H1 (cell line): Measurements from ENCODE around the gene GNG13. TPM values are rescaled to one million over a fixed set of nuclear protein-coding genes. Genes with fewer than 3 reads are reported as not detected.

Experiments used
- CTCF ChIA-PET: fragments of 300-600 bp; sonication (Branson Sonifier 250); formaldehyde crosslinking; loops from one replicate; lab custom pipeline; 2021; ENCODE audit not compliant: partially characterized antibody; lab: Charles Lee
- POLR2A ChIA-PET: fragments of 300-600 bp; sonication (Branson Sonifier 250); formaldehyde crosslinking; loops from one replicate; lab custom pipeline; 2021; ENCODE audit warnings: inconsistent platforms; ENCODE audit not compliant: partially characterized antibody; lab: Charles Lee
- DNase-seq, 2 experiments: peaks; one replicate each; pipeline versions ENCODE4 v3.0.0 to v3.0.0-alpha.2; 2010 to 2022; ENCODE audit warnings: low spot score in 2 of 2, low read depth in 1 of 2, mixed read lengths in 1 of 2
- FAIRE-seq: peaks from 2 replicates; lab custom pipeline; 2011; peaks lifted over from hg19 to GRCh38; lab: Jason Lieb, UNC
- H2AFZ ChIP-seq: 2 replicates; pipeline ENCODE4 v1.8.1; 2012; ENCODE audit warnings: low read length, inconsistent platforms
- H2AK5ac ChIP-seq: 2 replicates; pipeline ENCODE4 v1.6.1; 2013; ENCODE audit warnings: low read depth, low read length
- H2BK120ac ChIP-seq: replicated peaks from 2 replicates; pipeline ENCODE3; 2013; ENCODE audit warnings: low read depth, low read length, inconsistent platforms
- H2BK12ac ChIP-seq: 2 replicates; pipeline ENCODE4 v1.6.1; 2013; ENCODE audit warnings: low read depth, low read length
- H2BK15ac ChIP-seq: 2 replicates; pipeline ENCODE4 v1.6.1; 2013; ENCODE audit warnings: low read length
- H2BK20ac ChIP-seq: 2 replicates; pipeline ENCODE4 v1.6.1; 2013; ENCODE audit warnings: low read length
- H2BK5ac ChIP-seq: 2 replicates; pipeline ENCODE4 v1.6.1; 2013; ENCODE audit warnings: low read depth, low read length
- H3K14ac ChIP-seq: 2 replicates; pipeline ENCODE4 v1.6.1; 2013; ENCODE audit warnings: inconsistent platforms; ENCODE audit not compliant: insufficient read length
- H3K18ac ChIP-seq: 2 replicates; pipeline ENCODE4 v1.6.1; 2013; ENCODE audit warnings: low read length; ENCODE audit errors: extremely low read depth
- H3K23ac ChIP-seq: 2 replicates; pipeline ENCODE4 v1.6.1; 2013; ENCODE audit warnings: inconsistent platforms; ENCODE audit not compliant: insufficient read length
- H3K23me2 ChIP-seq: 2 replicates; pipeline ENCODE4 v1.6.1; 2013; ENCODE audit warnings: low read depth, low read length
- H3K27ac ChIP-seq: 2 replicates; pipeline ENCODE4 v1.6.1; 2011; ENCODE audit warnings: low read depth, low read length, inconsistent platforms
- H3K27me3 ChIP-seq, 4 experiments: replicated peaks in 1 of 4; 1 replicate in 1 of 4; 2 replicates in 3 of 4; pipeline versions ENCODE4 v1.6.1 to v1.8.1; 2011 to 2013; ENCODE audit warnings: low read length in 3 of 4, mild to moderate bottlenecking in 3 of 4, inconsistent platforms in 2 of 4, mixed read lengths in 2 of 4, moderate library complexity in 1 of 4; ENCODE audit not compliant: control insufficient read depth in 3 of 4, insufficient read depth in 3 of 4; ENCODE audit errors: extremely low read depth in 1 of 4
- H3K36me3 ChIP-seq, 4 experiments: 2 replicates each; pipeline versions ENCODE4 v1.6.1 to v1.8.1; 2011 to 2013; ENCODE audit warnings: mild to moderate bottlenecking in 4 of 4, low read length in 3 of 4, moderate library complexity in 2 of 4, control low read depth in 1 of 4, inconsistent platforms in 1 of 4; ENCODE audit not compliant: insufficient read depth in 4 of 4, control insufficient read depth in 2 of 4
- H3K4ac ChIP-seq: replicated peaks from 2 replicates; pipeline ENCODE3; 2013; ENCODE audit warnings: low read length, low read depth, mixed read lengths, inconsistent platforms; ENCODE audit not compliant: insufficient read length
- H3K4me1 ChIP-seq, 4 experiments: replicated peaks in 1 of 4; 1 replicate in 1 of 4; 2 replicates in 3 of 4; pipeline versions ENCODE4 v1.6.1 to v1.8.1; 2011 to 2013; ENCODE audit warnings: low read length in 3 of 4, inconsistent platforms in 2 of 4, mixed read lengths in 1 of 4; ENCODE audit not compliant: insufficient read depth in 4 of 4, control insufficient read depth in 3 of 4
- H3K4me2 ChIP-seq, 2 experiments: 2 replicates each; pipeline versions ENCODE4 v1.6.1 to v1.8.1; 2011 to 2013; ENCODE audit warnings: low read depth in 2 of 2, low read length in 2 of 2, control low read depth in 1 of 2, inconsistent platforms in 1 of 2, mild to moderate bottlenecking in 1 of 2; ENCODE audit not compliant: insufficient read depth in 1 of 2
- H3K4me3 ChIP-seq, 4 experiments: fragments of 200-600, 300-600 bp in 1 of 4; sonication (generic), shearing (Covaris generic), sonication (Bioruptor Twin) in 1 of 4; 2 replicates each; pipeline versions ENCODE4 v1.5.1 to v1.8.1; 2011 to 2016; ENCODE audit warnings: low read length in 4 of 4, low read depth in 3 of 4, control low read depth in 2 of 4, inconsistent platforms in 2 of 4, mild to moderate bottlenecking in 2 of 4, mixed read lengths in 1 of 4, moderate library complexity in 1 of 4; ENCODE audit not compliant: insufficient read depth in 2 of 4; ENCODE audit errors: extremely low read depth in 1 of 4
- H3K56ac ChIP-seq: replicated peaks from 2 replicates; pipeline ENCODE3; 2013; ENCODE audit warnings: low read depth, mild to moderate bottlenecking, mixed read lengths, low read length, inconsistent platforms; ENCODE audit not compliant: insufficient read length
- H3K79me1 ChIP-seq: 2 replicates; pipeline ENCODE4 v1.6.1; 2013; ENCODE audit warnings: low read depth, low read length, control low read depth
- H3K79me2 ChIP-seq, 2 experiments: 2 replicates each; pipeline versions ENCODE4 v1.6.1 to v1.8.1; 2012 to 2013; ENCODE audit warnings: low read length in 2 of 2, mild to moderate bottlenecking in 2 of 2, inconsistent platforms in 1 of 2; ENCODE audit not compliant: insufficient read depth in 2 of 2, control insufficient read depth in 1 of 2
- H3K9ac ChIP-seq, 4 experiments: replicated peaks in 1 of 4; 1 replicate in 1 of 4; 2 replicates in 3 of 4; pipeline versions ENCODE4 v1.6.1 to v1.8.1; 2011 to 2013; ENCODE audit warnings: low read depth in 3 of 4, low read length in 3 of 4, control low read depth in 2 of 4, mild to moderate bottlenecking in 2 of 4, moderate library complexity in 2 of 4, inconsistent platforms in 1 of 4; ENCODE audit errors: extremely low read depth in 1 of 4
- H3K9me3 ChIP-seq, 2 experiments: 2 replicates each; pipeline versions ENCODE4 v1.6.1 to v1.8.1; 2012 to 2013; ENCODE audit warnings: mild to moderate bottlenecking in 2 of 2, moderate library complexity in 2 of 2, control low read depth in 1 of 2, inconsistent platforms in 1 of 2, low read depth in 1 of 2, low read length in 1 of 2, mixed read lengths in 1 of 2; ENCODE audit not compliant: insufficient read depth in 2 of 2
- H4K20me1 ChIP-seq, 2 experiments: replicated peaks in 1 of 2; 2 replicates each; pipeline versions ENCODE3 to v1.8.1; 2011 to 2013; ENCODE audit warnings: inconsistent platforms in 2 of 2, low read length in 2 of 2, mild to moderate bottlenecking in 1 of 2; ENCODE audit not compliant: insufficient read depth in 2 of 2, control insufficient read depth in 1 of 2
- H4K5ac ChIP-seq: 2 replicates; pipeline ENCODE4 v1.6.1; 2013; ENCODE audit warnings: low read length, low read depth, mixed read lengths, inconsistent platforms; ENCODE audit not compliant: insufficient read length
- H4K8ac ChIP-seq: 2 replicates; pipeline ENCODE4 v1.8.0; 2013; ENCODE audit warnings: mild to moderate bottlenecking, moderate library complexity, low read length, inconsistent platforms; ENCODE audit not compliant: insufficient read depth; ENCODE audit errors: extremely low read depth
- H4K91ac ChIP-seq: replicated peaks from 2 replicates; pipeline ENCODE3; 2013; ENCODE audit warnings: low read length, mixed read lengths, inconsistent platforms; ENCODE audit not compliant: insufficient read length
- WGBS, 2 experiments: shearing (Covaris generic) in 1 of 2; methylation state at CpG; one replicate each; pipeline versions ENCODE4 v1.1.6 to v1.1.7; 2013 to 2015; ENCODE audit warnings: low lambda C conversion rate in 2 of 2, mixed read lengths in 2 of 2, inconsistent platforms in 1 of 2, low coverage in 1 of 2, missing lambda C conversion rate in 1 of 2; ENCODE audit not compliant: insufficient replicate concordance in 2 of 2, insufficient coverage in 1 of 2, insufficient read length in 1 of 2; ENCODE audit errors: extremely low coverage in 1 of 2, missing lambda C conversion rate in 1 of 2; 5-methylcytosine and 5-hydroxymethylcytosine counted together
- polyA plus RNA-seq, 7 experiments: library from polyadenylated mRNA; depleted of rRNA in 3 of 7; stranded (reverse) in 5 of 7; unstranded in 2 of 7; fragments of >200 nt in 5 of 7; fragments of 200-250 nt in 2 of 7; gene quantifications; 1 replicate in 5 of 7; 2 replicates in 1 of 7; 4 replicates in 1 of 7; pipeline versions ENCODE4 v1.2.1 to v1.2.3, GENCODE V29; 2011 to 2013; ENCODE audit warnings: missing spikeins in 2 of 7, mixed read lengths in 2 of 7
- total RNA-seq: library from RNA; stranded (reverse); fragmentation: NEBNext Ultra II Directional; extraction: Animal tissue kit (Norgen Biotek cat#: 25700); gene quantifications from 2 replicates; pipeline ENCODE4 v1.2.1, GENCODE V29; 2021

GNG13 gene
- total and polyA plus RNA-seq, 2 of the 8 experiments (the other 6 are each of a cell fraction or from before 2014, with no cell fraction given): not detected

- H2BK15ac ChIP-seq: no peak overlapping the region
- 94% methylated on average over 31 of the region's 33 CpGs; no CpG with 5 or more reads in 1 of the 2 experiments for WGBS, 2 experiments
- POLR2A ChIA-PET: no interaction called here
- no peak overlapping the region for H4K5ac ChIP-seq
- H2BK5ac ChIP-seq: no peak overlapping the region
- H3K4me1 ChIP-seq: no peaks in the 10 kb centered on the region; a peak in 1 of 7 replicates
- FAIRE-seq (no peak), DNase-seq (no peak)
- H3K14ac ChIP-seq: no peak overlapping the region
- H2AFZ ChIP-seq: no peak overlapping the region
- H3K9me3 ChIP-seq: peaks cover 39 to 73% of the 10 kb centered on the region in 2 experiments
- H3K18ac ChIP-seq: no peak overlapping the region
- no peaks in the 10 kb centered on the region for H3K79me2 ChIP-seq
- no peak overlapping the region for H4K91ac ChIP-seq
- CTCF ChIA-PET: no interaction called here
- H2BK120ac ChIP-seq: no peak overlapping the region
- no peak overlapping the region for H4K8ac ChIP-seq
- no peak overlapping the region for H3K27ac ChIP-seq
- no peaks in the 10 kb centered on the region for H4K20me1 ChIP-seq
- no peak overlapping the region for H3K56ac ChIP-seq
- no peaks in the 10 kb centered on the region for H3K36me3 ChIP-seq
- no peak overlapping the region for H3K4me3 ChIP-seq
- H3K79me1 ChIP-seq: no peaks in the 10 kb centered on the region
- H3K4me2 ChIP-seq: no peak overlapping the region
- H3K23ac ChIP-seq: no peak overlapping the region
- no peaks in the 10 kb centered on the region for H3K23me2 ChIP-seq
- H2BK12ac ChIP-seq: no peak overlapping the region
- H3K4ac ChIP-seq: no peak overlapping the region
- no peak overlapping the region for H3K9ac ChIP-seq
- no peak overlapping the region for H2AK5ac ChIP-seq
- no peaks in the 10 kb centered on the region; a peak in 1 of 7 replicates for H3K27me3 ChIP-seq
- H2BK20ac ChIP-seq: no peak overlapping the region
Observed at GRCh38 chr16:847681-848445, 47.3 kb upstream of the GNG13 start.
